Karpas-422 (cell line): Measurements from ENCODE around the gene REEP1. TPM values are rescaled to one million over a fixed set of nuclear protein-coding genes. Genes with fewer than 3 reads are reported as not detected.
A peak's percentile ranks its signal among the peaks of the same experiment; 100 is the strongest.

Experiments
- DNase-seq: peaks from one replicate; pipeline ENCODE4 v3.0.0-alpha.2; 2015
- H2AFZ ChIP-seq: fragments of 200-600 bp; sonication (generic); 2 replicates; pipeline ENCODE4 v1.6.1; 2014; ENCODE audit warnings: antibody characterized with exemption, low read length, mixed read lengths
- H3K27ac ChIP-seq: fragments of 200-600 bp; sonication (generic); 2 replicates; pipeline ENCODE4 v1.5.1; 2014; ENCODE audit warnings: mild to moderate bottlenecking, low read length, moderate library complexity
- H3K27me3 ChIP-seq: fragments of 200-600 bp; sonication (generic); 2 replicates; pipeline ENCODE4 v1.6.1; 2014; ENCODE audit warnings: low read length, mixed read lengths
- H3K36me3 ChIP-seq: fragments of 200-600 bp; sonication (generic); 2 replicates; pipeline ENCODE4 v1.6.1; 2014; ENCODE audit warnings: low read length, mixed read lengths; ENCODE audit not compliant: insufficient read depth
- H3K4me1 ChIP-seq: fragments of 200-600 bp; sonication (generic); 2 replicates; pipeline ENCODE4 v1.6.1; 2014; ENCODE audit warnings: mild to moderate bottlenecking, low read length, mixed read lengths
- H3K4me2 ChIP-seq: fragments of 200-600 bp; sonication (generic); 2 replicates; pipeline ENCODE4 v1.6.1; 2014; ENCODE audit warnings: low read length, low read depth, mild to moderate bottlenecking; ENCODE audit not compliant: poor library complexity, severe bottlenecking
- H3K4me3 ChIP-seq: fragments of 200-600 bp; sonication (generic); 2 replicates; pipeline ENCODE4 v1.5.1; 2014; ENCODE audit warnings: mild to moderate bottlenecking, antibody characterized with exemption, low read length, mixed read lengths
- H3K79me2 ChIP-seq: fragments of 200-600 bp; sonication (generic); 2 replicates; pipeline ENCODE4 v1.6.1; 2014; ENCODE audit warnings: mild to moderate bottlenecking, low read length, mixed read lengths
- H3K9ac ChIP-seq: fragments of 200-600 bp; sonication (generic); 2 replicates; pipeline ENCODE4 v1.6.0; 2014; ENCODE audit warnings: low read length
- H3K9me2 ChIP-seq: fragments of 200-600 bp; sonication (generic), shearing (Covaris generic); replicated peaks from 2 replicates; pipeline ENCODE4 v1.6.0; 2014; ENCODE audit warnings: mild to moderate bottlenecking, low read length, moderate library complexity; ENCODE audit not compliant: insufficient read depth
- H3K9me3 ChIP-seq: fragments of 300-700, 200-600 bp; sonication (generic); 2 replicates; pipeline ENCODE4 v1.6.1; 2014; ENCODE audit warnings: low read length, mixed read lengths
- H4K20me1 ChIP-seq: fragments of 200-600 bp; sonication (generic); 2 replicates; pipeline ENCODE4 v1.6.1; 2014; ENCODE audit warnings: mild to moderate bottlenecking, antibody characterized with exemption, low read length, low read depth; ENCODE audit not compliant: insufficient read depth
- total RNA-seq: library from RNA; depleted of rRNA; stranded (reverse); fragments of >200 nt; shearing (Covaris generic); gene quantifications from 2 replicates; pipeline ENCODE4 v1.2.3, GENCODE V29; 2014; ENCODE audit warnings: low replicate concordance

The REEP1 gene
- total RNA-seq, 1 experiment from 2014 or later, result 0.22 TPM

GRCh38 chr2:86341470-86341869 is 4.0 kb upstream of the REEP1 start:
- no peaks in the 10 kb centered on the region for H3K4me1 ChIP-seq
- no peak overlapping the region for H3K9ac ChIP-seq
- no peaks in the 10 kb centered on the region for H3K9me3 ChIP-seq
- no peak overlapping the region for H3K4me2 ChIP-seq
- DNase-seq, result no peak
- no peaks in the 10 kb centered on the region for H3K9me2 ChIP-seq
- no peaks in the 10 kb centered on the region for H3K79me2 ChIP-seq
- H3K27ac ChIP-seq, result no peak overlapping the region
- H3K27me3 ChIP-seq, result no peaks in the 10 kb centered on the region
- no peak overlapping the region for H3K4me3 ChIP-seq
- H2AFZ ChIP-seq, result no peak overlapping the region
- H4K20me1 ChIP-seq, result no peaks in the 10 kb centered on the region
- H3K36me3 ChIP-seq, result no peaks in the 10 kb centered on the region

- Histone ChIP-seq H3K4me2 (no peak overlapping the region), H3K79me2 (no peaks in the 10 kb centered on the region), H3K4me3 (no peak overlapping the region), H3K9me2 (no peaks in the 10 kb centered on the region), H2AFZ (no peak overlapping the region), H3K9ac (no peak overlapping the region), H3K4me1 (no peaks in the 10 kb centered on the region), H3K9me3 (no peaks in the 10 kb centered on the region), H3K27ac (no peak overlapping the region), H3K36me3 (no peaks in the 10 kb centered on the region), H3K27me3 (no peaks in the 10 kb centered on the region), H4K20me1 (0 out of 2 replicates have a peak, but pooled peaks cover 3% of the 10 kb centered on the region)
- no peak for DNase-seq
Measured at GRCh38 chr2:86338778-86339295, 1.4 kb upstream of the REEP1 start.

DNA sequence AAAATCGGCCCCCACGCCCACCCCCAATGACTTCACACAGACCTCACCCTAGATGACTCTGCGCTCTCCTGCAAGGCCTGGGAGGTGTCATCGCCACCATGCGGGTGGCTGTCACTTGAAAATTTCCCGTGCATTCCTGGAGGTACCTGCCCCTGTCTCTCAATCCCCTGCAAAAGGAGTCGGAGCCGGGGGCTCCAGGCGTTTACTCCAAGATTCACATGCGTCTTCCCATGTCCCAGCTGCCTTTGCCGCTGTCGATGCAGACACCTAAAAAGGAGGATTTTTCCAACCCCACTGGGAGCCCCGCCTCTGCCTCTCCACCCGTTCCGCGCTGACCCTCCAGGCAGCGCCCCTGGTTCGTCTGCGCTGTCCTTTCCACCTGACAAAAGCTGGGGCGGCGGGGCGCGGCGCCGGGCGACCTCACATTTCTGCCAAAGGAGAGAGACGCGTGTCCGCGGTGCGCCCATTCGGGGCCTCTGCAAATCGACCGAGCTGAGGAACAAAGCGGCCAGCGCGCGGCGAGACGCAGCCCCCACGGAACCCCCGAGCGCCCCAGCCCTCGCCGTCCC is 667 bp downstream of the REEP1 start:
- no peaks in the 10 kb centered on the region for H3K9me2 ChIP-seq
- no peak overlapping the region for H3K9ac ChIP-seq
- no peaks in the 10 kb centered on the region for H3K4me1 ChIP-seq
- H3K36me3 ChIP-seq, result no peaks in the 10 kb centered on the region
- H3K27ac ChIP-seq, result no peak overlapping the region
- H2AFZ ChIP-seq, result no peak overlapping the region
- H3K27me3 ChIP-seq, result no peaks in the 10 kb centered on the region
- H3K79me2 ChIP-seq, result no peaks in the 10 kb centered on the region
- H3K9me3 ChIP-seq, result no peaks in the 10 kb centered on the region
- H4K20me1 ChIP-seq, result 0 out of 2 replicates have a peak, but pooled peaks cover 3% of the 10 kb centered on the region
- H3K4me2 ChIP-seq, result peak overlapping the region; percentile 10
- DNase-seq, result no peak
- H3K4me3 ChIP-seq, result no peak overlapping the region; the same call in 1 of the 2 replicates

DNA sequence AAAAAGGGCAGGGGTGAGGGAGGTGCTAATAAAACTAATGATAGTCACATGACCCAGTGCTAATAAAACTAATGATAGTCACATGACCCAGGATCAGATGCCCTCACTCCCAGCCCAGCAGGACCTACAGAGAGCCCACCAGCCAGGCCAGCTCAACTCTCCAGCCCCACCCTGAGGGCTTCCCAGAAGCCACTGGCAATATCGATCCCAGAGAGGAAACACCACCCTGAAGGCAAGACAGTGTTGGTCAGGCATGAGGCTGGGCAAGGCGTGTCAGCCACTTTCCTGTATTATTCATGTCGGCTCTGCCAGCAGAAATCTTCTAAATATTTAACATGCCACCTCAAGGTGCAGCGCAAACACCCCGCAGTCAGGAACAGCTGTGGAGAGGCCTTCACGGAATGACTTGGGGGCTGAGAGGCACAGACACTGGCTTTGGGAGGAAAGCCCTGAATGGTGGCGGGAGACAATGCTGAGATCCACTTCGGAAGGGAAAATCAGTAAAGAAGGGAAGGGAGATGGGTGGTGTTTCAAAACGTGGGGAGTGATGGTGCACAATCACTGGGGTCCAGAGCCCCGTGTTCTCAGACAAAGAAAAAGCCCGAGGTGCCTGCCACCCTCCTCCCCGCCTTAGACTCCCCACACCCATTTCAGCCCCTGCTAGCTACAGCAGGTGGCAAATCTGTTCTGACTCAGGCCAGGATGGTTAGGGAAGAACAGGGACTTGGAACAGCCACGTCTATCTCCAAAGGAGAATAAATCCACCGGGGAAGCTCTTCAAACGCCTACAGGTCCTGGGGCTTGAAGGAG is 1.4 kb downstream of the REEP1 start:
- Histone ChIP-seq H3K27me3 (no peaks in the 10 kb centered on the region), H3K79me2 (no peaks in the 10 kb centered on the region), H2AFZ (no peak overlapping the region), H3K4me3 (no peak overlapping the region), H3K27ac (no peak overlapping the region), H3K36me3 (no peaks in the 10 kb centered on the region), H4K20me1 (0 out of 2 replicates have a peak, but pooled peaks cover 3% of the 10 kb centered on the region), H3K9me3 (no peaks in the 10 kb centered on the region), H3K4me2 (no peak overlapping the region), H3K9ac (no peak overlapping the region), H3K9me2 (no peaks in the 10 kb centered on the region), H3K4me1 (no peaks in the 10 kb centered on the region)
- no peak for DNase-seq

DNA sequence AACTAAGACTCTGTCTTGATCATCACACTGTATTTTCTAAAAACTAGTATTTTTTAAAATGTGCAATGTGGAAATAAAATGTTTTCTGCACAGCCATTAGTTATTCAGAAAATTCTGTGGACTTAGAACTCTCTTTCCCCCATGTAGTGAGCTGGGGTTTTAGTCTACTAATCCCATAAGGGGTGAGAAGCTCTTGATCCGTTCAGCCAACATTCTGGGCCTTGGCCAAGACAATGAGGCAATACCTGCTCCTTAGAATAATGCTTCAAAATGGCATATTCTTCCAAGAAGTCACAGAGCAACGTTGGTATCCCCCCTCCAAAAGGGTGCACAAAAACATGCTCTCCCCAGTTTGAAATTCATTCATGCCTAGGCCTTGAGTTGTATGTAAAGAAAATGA is 4.0 kb downstream of the REEP1 start:
- Histone ChIP-seq H3K4me1 (no peaks in the 10 kb centered on the region), H3K9me2 (no peaks in the 10 kb centered on the region), H3K36me3 (no peaks in the 10 kb centered on the region), H3K27ac (no peak overlapping the region), H3K4me2 (no peak overlapping the region), H2AFZ (no peak overlapping the region), H4K20me1 (0 out of 2 replicates have a peak, but pooled peaks cover 3% of the 10 kb centered on the region), H3K4me3 (no peak overlapping the region), H3K79me2 (no peaks in the 10 kb centered on the region), H3K27me3 (no peaks in the 10 kb centered on the region), H3K9ac (no peak overlapping the region), H3K9me3 (no peaks in the 10 kb centered on the region)
- no peak for DNase-seq

DNA sequence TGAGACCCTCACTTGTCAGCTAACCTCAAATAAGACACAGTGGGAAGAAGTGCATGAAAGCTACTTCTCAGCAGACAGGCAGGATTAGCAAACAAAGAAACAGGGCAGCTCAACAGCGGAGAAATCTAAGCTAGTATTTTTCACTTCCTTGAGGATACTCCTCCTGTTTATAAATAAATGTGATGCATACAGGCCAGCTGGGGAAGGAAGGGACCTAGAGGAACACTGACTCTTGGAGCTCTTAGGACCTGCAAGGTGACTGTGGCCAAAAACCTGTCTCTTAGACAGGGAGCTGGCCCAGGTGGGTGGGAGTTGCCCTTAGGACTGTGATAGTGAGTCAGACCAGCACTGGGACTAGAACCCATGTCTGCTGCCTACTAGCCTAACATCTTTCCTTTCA is 4.8 kb downstream of the REEP1 start:
- Histone ChIP-seq H3K27ac (no peak overlapping the region), H3K27me3 (no peaks in the 10 kb centered on the region), H3K4me3 (no peak overlapping the region), H3K36me3 (no peaks in the 10 kb centered on the region), H3K9me3 (no peaks in the 10 kb centered on the region), H3K9ac (no peak overlapping the region), H3K4me1 (no peaks in the 10 kb centered on the region), H3K4me2 (no peak overlapping the region), H3K79me2 (no peaks in the 10 kb centered on the region), H2AFZ (no peak overlapping the region), H4K20me1 (0 out of 2 replicates have a peak, but pooled peaks cover 3% of the 10 kb centered on the region), H3K9me2 (no peaks in the 10 kb centered on the region)
- DNase-seq, result no peak

DNA sequence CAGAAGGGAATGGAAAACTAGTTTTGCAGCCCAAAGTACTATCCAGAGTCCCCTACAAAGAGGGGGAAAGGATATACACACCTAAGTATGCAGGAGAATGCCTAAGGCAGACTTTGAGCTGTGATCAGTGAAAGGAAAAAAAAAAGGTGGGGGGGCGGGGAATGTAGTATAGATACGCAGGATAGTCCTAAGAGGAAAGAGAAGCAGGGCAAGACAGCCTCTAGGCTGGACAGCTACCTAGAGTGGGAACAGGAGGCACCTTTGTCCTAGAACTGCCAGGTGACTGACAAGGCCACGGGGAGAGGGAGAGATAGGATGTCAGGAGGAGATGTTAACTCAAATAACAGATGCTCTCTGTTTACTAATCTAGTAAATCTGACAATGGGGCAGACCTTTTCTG is 6.0 kb downstream of the REEP1 start:
- 0 out of 2 replicates have a peak, but pooled peaks cover 3% of the 10 kb centered on the region for H4K20me1 ChIP-seq
- H3K9me2 ChIP-seq, result no peaks in the 10 kb centered on the region

DNA sequence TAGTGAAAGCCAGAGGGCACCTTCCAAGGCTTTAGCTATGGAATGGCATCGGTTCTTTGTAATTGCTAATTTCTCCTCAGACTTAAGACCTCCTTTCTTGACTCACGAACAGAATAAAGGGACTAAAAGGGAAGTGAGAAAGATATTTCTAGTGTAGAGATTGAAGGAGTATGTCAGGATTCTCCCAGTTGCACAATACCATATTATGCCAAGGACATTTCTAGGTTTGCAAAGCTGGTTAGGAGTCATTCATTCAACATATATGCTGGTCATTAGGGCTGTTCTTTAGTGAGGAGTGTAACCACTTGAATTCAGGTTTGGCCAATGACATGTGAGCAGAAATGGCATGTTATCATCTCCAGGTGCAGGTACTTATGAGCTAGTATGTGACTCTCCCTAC is 7.4 kb downstream of the REEP1 start:
- Histone ChIP-seq H3K79me2 (no peaks in the 10 kb centered on the region), H4K20me1 (no peaks in the 10 kb centered on the region), H3K9me3 (no peaks in the 10 kb centered on the region), H3K4me1 (no peaks in the 10 kb centered on the region), H3K9ac (no peak overlapping the region), H2AFZ (no peak overlapping the region), H3K27ac (no peak overlapping the region), H3K4me3 (no peak overlapping the region), H3K36me3 (no peaks in the 10 kb centered on the region), H3K27me3 (no peaks in the 10 kb centered on the region), H3K4me2 (no peak overlapping the region), H3K9me2 (no peaks in the 10 kb centered on the region)
- DNase-seq, result no peak

More for the DNA sequence above, 6.0 kb downstream of the REEP1 start:
- Histone ChIP-seq H3K9ac (no peak overlapping the region), H3K4me3 (no peak overlapping the region), H3K27me3 (no peaks in the 10 kb centered on the region), H3K36me3 (no peaks in the 10 kb centered on the region), H3K9me3 (no peaks in the 10 kb centered on the region), H2AFZ (no peak overlapping the region), H3K27ac (no peak overlapping the region), H3K4me2 (no peak overlapping the region), H3K79me2 (no peaks in the 10 kb centered on the region), H3K4me1 (no peaks in the 10 kb centered on the region)
- DNase-seq, result no peak
